B cell (primary cell): ENCODE measurements around the gene FGFR2. TPM values are rescaled to one million over a fixed set of nuclear protein-coding genes. Genes with fewer than 3 reads are reported as not detected.

Experiments
- ATAC-seq: fragments of 200-7000 bp; cut with Tn5 transposase; one replicate; pipeline ENCODE4 v1.10.0; 2021; ENCODE audit warnings: low read depth, mild to moderate bottlenecking, moderate number of reproducible peaks, moderate library complexity
- CTCF ChIA-PET: fragments of 350-600 bp; sonication (Branson Sonifier 250); formaldehyde crosslinking; loops from one replicate; lab custom pipeline; 2021; ENCODE audit warnings: antibody characterized with exemption, inconsistent platforms; lab: Charles Lee
- POLR2A ChIA-PET: fragments of 350-600 bp; sonication (Branson Sonifier 250); formaldehyde crosslinking; loops from one replicate; lab custom pipeline; 2021; ENCODE audit warnings: antibody characterized with exemption; lab: Charles Lee
- DNase-seq: peaks from one replicate; pipeline ENCODE4 v3.0.0; 2013
- H2AFZ ChIP-seq: 2 replicates; pipeline ENCODE4 v1.6.1; 2012; ENCODE audit warnings: mild to moderate bottlenecking, low read depth, low read length; ENCODE audit not compliant: insufficient read depth, poor library complexity, severe bottlenecking
- H3K27ac ChIP-seq, 2 donors: 1 replicate in 1 of 2; 2 replicates in 1 of 2; pipeline ENCODE4 v1.5.1; 2012 to 2013; ENCODE audit warnings: low read length in 2 of 2, mild to moderate bottlenecking in 2 of 2, moderate library complexity in 1 of 2
- H3K27me3 ChIP-seq, 4 experiments: fragments of 200-600 bp in 1 of 4; sonication (generic) in 1 of 4; replicated peaks in 1 of 4; 1 replicate in 2 of 4; 2 replicates in 2 of 4; pipeline versions ENCODE4 v1.6.1 to v1.7.0; 2013 to 2016; ENCODE audit warnings: low read length in 3 of 4, mild to moderate bottlenecking in 2 of 4, mixed read lengths in 1 of 4, moderate library complexity in 1 of 4; ENCODE audit not compliant: insufficient read depth in 4 of 4, control insufficient read depth in 3 of 4; ENCODE audit errors: control extremely low read depth in 1 of 4
- H3K36me3 ChIP-seq, 2 experiments: replicated peaks in 1 of 2; 1 replicate in 1 of 2; 2 replicates in 1 of 2; pipeline versions ENCODE4 v1.6.1 to v1.7.1; 2013; ENCODE audit warnings: low read length in 1 of 2; ENCODE audit not compliant: insufficient read depth in 2 of 2, control insufficient read depth in 1 of 2; ENCODE audit errors: control extremely low read depth in 1 of 2, extremely low read depth in 1 of 2
- H3K4me1 ChIP-seq, 2 donors: fragments of 200-600 bp in 1 of 2; sonication (generic) in 1 of 2; 1 replicate in 1 of 2; 2 replicates in 1 of 2; pipeline versions ENCODE4 v1.5.1 to v1.6.1; 2013 to 2017; ENCODE audit warnings: low read length in 2 of 2; ENCODE audit not compliant: control insufficient read depth in 2 of 2, insufficient read depth in 2 of 2
- H3K4me2 ChIP-seq: replicated peaks from 2 replicates; pipeline ENCODE3; 2012; ENCODE audit warnings: mild to moderate bottlenecking, low read depth, low read length; ENCODE audit not compliant: poor library complexity, severe bottlenecking
- H3K4me3 ChIP-seq, 5 experiments: fragments of 200-600 bp in 1 of 5; sonication (generic) in 1 of 5; 1 replicate in 3 of 5; 2 replicates in 2 of 5; pipeline versions ENCODE4 v1.5.1 to v1.7.0; 2011 to 2016; ENCODE audit warnings: low read length in 4 of 5, mild to moderate bottlenecking in 4 of 5, low read depth in 2 of 5, control low read depth in 1 of 5, moderate library complexity in 1 of 5; ENCODE audit not compliant: insufficient read depth in 1 of 5; ENCODE audit errors: control extremely low read depth in 1 of 5, extremely low read depth in 1 of 5
- H3K79me2 ChIP-seq: fragments of 200-600 bp; sonication (generic); one replicate; pipeline ENCODE4 v1.6.0; 2016; ENCODE audit warnings: low read length; ENCODE audit not compliant: control insufficient read depth, insufficient read depth
- H3K9ac ChIP-seq: fragments of 200-600 bp; sonication (generic); 2 replicates; pipeline ENCODE4 v1.6.1; 2017; ENCODE audit warnings: mild to moderate bottlenecking, low read length, moderate library complexity
- H3K9me3 ChIP-seq, 3 donors: one replicate each; pipeline versions ENCODE4 v1.6.1 to v1.7.1; 2013; ENCODE audit warnings: low read length in 2 of 3; ENCODE audit not compliant: control insufficient read depth in 2 of 3, insufficient read depth in 1 of 3; ENCODE audit errors: control extremely low read depth in 1 of 3
- H4K20me1 ChIP-seq: 2 replicates; pipeline ENCODE4 v1.6.0; 2012; ENCODE audit warnings: mild to moderate bottlenecking, low read length; ENCODE audit not compliant: insufficient read depth, control insufficient read depth, poor library complexity, severe bottlenecking
- H3K27ac Mint-ChIP-seq: one replicate; pipeline ENCODE4 v1.8.0; 2021; ENCODE audit warnings: mixed read lengths
- H3K27me3 Mint-ChIP-seq: one replicate; pipeline ENCODE4 v1.8.0; 2021; ENCODE audit warnings: mixed read lengths
- H3K4me1 Mint-ChIP-seq: one replicate; pipeline ENCODE4 v1.8.0; 2021; ENCODE audit warnings: mixed read lengths
- H3K4me3 Mint-ChIP-seq: one replicate; pipeline ENCODE4 v1.8.0; 2021; ENCODE audit warnings: mixed read lengths
- H3K9me3 Mint-ChIP-seq: one replicate; pipeline ENCODE4 v1.8.0; 2022; ENCODE audit warnings: mixed read lengths; ENCODE audit not compliant: insufficient read depth
- EZH2 ChIP-seq: IDR thresholded peaks from 2 replicates; pipeline ENCODE4 v1.6.1; 2012; ENCODE audit warnings: borderline replicate concordance, low read depth, mild to moderate bottlenecking, moderate library complexity, low read length; ENCODE audit not compliant: insufficient read depth, poor library complexity, severe bottlenecking
- WGBS: methylation state at CpG from one replicate; pipeline ENCODE4 v1.1.5; 2013; ENCODE audit warnings: missing lambda C conversion rate; ENCODE audit not compliant: insufficient coverage; 5-methylcytosine and 5-hydroxymethylcytosine counted together
- intact Hi-C: fragments of 100-400 bp; cut with micrococcal nuclease; formaldehyde crosslinking; loops from one replicate; pipeline ENCODE4 v1.10.0; 2022
- polyA plus RNA-seq: library from polyadenylated mRNA; depleted of rRNA; stranded (reverse); fragments of >200 nt; gene quantifications from 2 replicates; pipeline ENCODE4 v1.2.3, GENCODE V29; 2012
- total RNA-seq, 2 donors: library from RNA; stranded (reverse); fragments of 120-200 nt in 1 of 2; gene quantifications; 1 replicate in 1 of 2; 2 replicates in 1 of 2; pipeline versions ENCODE4 v1.2.3 to v1.2.4, GENCODE V29; 2013 to 2022
- TF ChIP-seq, protein P1 (sequence below): fragments of 200-600 bp; IDR thresholded peaks from one replicate; pipeline ENCODE4 v1.8.0; 2022; ENCODE audit warnings: antibody characterized with exemption, mild to moderate bottlenecking

Gene FGFR2
- total and polyA plus RNA-seq, 2 donors (not counting 1 experiment from before 2014, with no cell fraction given): not detected

DNA sequence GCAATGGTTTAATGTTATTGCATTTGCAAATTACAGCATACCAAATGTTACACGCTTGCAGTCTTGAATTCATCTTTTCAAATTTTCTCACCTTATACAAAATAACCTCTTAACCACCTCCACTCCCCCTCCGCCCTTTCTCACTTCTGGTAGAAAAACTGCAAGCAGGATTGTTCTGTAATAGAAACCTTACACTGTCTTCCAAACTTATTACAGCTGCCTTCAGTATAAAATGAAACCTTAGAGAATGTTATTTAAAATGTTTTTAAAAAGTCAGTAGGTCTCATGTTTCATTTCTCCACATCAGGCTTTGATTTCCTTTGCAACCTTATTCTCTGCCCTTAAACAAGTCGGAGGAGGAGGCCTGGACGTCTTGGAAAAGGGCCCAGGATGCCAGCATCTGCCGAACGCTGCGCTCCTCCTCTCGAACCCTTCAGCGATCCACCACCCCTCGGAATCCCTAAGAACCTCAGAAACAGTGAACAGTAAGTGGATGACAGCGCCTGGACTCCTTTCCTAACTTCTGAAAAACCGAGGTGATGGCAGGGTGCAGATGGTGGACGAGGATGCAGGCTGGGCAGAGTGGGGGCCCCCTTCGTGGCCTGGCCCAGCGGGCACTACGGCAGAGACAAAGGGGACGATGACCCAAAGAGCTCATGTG is 74.0 kb downstream of the FGFR2 start:
- H3K27ac Mint-ChIP-seq: no peak overlapping the region
- ChIA-PET POLR2A (no interaction called here), CTCF (no interaction called here)
- peaks cover 0 to 3% (median 0%) of the 10 kb centered on the region in 3 donors for H3K9me3 ChIP-seq
- intact Hi-C loops: no loop called here
- ATAC-seq (no peak), DNase-seq (no peak)
- H3K4me3 ChIP-seq: no peak overlapping the region
- H3K27me3 Mint-ChIP-seq: no peaks in the 10 kb centered on the region
- no peaks in the 10 kb centered on the region for H3K36me3 ChIP-seq
- no peak overlapping the region for H3K27ac ChIP-seq
- TF ChIP-seq EZH2: no peak
- TF ChIP-seq, protein P1, sequence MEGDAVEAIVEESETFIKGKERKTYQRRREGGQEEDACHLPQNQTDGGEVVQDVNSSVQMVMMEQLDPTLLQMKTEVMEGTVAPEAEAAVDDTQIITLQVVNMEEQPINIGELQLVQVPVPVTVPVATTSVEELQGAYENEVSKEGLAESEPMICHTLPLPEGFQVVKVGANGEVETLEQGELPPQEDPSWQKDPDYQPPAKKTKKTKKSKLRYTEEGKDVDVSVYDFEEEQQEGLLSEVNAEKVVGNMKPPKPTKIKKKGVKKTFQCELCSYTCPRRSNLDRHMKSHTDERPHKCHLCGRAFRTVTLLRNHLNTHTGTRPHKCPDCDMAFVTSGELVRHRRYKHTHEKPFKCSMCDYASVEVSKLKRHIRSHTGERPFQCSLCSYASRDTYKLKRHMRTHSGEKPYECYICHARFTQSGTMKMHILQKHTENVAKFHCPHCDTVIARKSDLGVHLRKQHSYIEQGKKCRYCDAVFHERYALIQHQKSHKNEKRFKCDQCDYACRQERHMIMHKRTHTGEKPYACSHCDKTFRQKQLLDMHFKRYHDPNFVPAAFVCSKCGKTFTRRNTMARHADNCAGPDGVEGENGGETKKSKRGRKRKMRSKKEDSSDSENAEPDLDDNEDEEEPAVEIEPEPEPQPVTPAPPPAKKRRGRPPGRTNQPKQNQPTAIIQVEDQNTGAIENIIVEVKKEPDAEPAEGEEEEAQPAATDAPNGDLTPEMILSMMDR: no peak
- WGBS: 90% methylated on average over 15 of the region's 17 CpGs
- H2AFZ ChIP-seq: no peak overlapping the region
- no peaks in the 10 kb centered on the region for H3K4me1 ChIP-seq
- no peak overlapping the region for H3K4me2 ChIP-seq
- no peaks in the 10 kb centered on the region for H3K9me3 Mint-ChIP-seq
- no peak overlapping the region for H3K9ac ChIP-seq
- H3K79me2 ChIP-seq: no peaks in the 10 kb centered on the region
- no peaks in the 10 kb centered on the region for H4K20me1 ChIP-seq
- H3K4me3 Mint-ChIP-seq: no peak overlapping the region
- no peaks in the 10 kb centered on the region for H3K27me3 ChIP-seq
- H3K4me1 Mint-ChIP-seq: no peaks in the 10 kb centered on the region

DNA sequence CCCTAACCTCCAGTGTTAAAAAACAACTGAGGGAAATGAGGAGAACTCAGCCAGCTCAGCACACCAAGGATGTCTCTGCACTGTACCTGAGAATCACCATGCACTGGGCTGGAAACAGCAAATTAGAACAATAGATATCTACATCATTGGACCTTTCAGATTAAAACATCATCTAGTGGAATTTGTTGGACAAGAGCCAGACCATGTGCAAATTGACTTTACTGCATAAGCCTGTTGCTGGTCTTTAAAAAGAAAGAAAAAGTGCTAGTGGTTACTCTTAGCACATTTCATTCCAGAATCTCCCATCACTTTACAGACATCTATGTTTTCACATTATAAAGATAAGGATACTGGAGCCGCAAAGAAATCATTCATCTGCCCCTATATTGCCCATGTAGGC is 75.4 kb downstream of the FGFR2 start:
- Mint-ChIP-seq H3K9me3 (no peaks in the 10 kb centered on the region), H3K27me3 (no peaks in the 10 kb centered on the region), H3K27ac (no peak overlapping the region), H3K4me1 (no peaks in the 10 kb centered on the region), H3K4me3 (no peak overlapping the region)
- no peak overlapping the region for H3K9ac ChIP-seq
- POLR2A ChIA-PET: no interaction called here
- H3K4me3 ChIP-seq: no peak overlapping the region
- no peaks in the 10 kb centered on the region for H3K4me1 ChIP-seq
- H3K36me3 ChIP-seq: no peaks in the 10 kb centered on the region
- CTCF ChIA-PET: no interaction called here
- ATAC-seq: no peak
- no peaks in the 10 kb centered on the region for H3K27me3 ChIP-seq
- intact Hi-C loops: no loop called here
- H3K4me2 ChIP-seq: no peak overlapping the region
- TF ChIP-seq, protein P1: no peak
- no peak for TF ChIP-seq EZH2
- H3K27ac ChIP-seq: no peak overlapping the region
- no peaks in the 10 kb centered on the region for H3K79me2 ChIP-seq
- peaks cover 0 to 3% (median 0%) of the 10 kb centered on the region in 3 donors for H3K9me3 ChIP-seq
- no CpG with 5 or more reads among the region's 1 CpG for WGBS
- no peak overlapping the region for H2AFZ ChIP-seq
- no peak for DNase-seq
- no peaks in the 10 kb centered on the region for H4K20me1 ChIP-seq
